ENCODE results near the gene SLC11A1. TPM values are rescaled to one million over a fixed set of nuclear protein-coding genes. Genes with fewer than 3 reads are reported as not detected.

The SLC11A1 gene
- total and polyA plus RNA-seq, 2 donors (not counting 1 experiment from before 2014, with no cell fraction given): 6.5 to 65.3 TPM

DNA sequence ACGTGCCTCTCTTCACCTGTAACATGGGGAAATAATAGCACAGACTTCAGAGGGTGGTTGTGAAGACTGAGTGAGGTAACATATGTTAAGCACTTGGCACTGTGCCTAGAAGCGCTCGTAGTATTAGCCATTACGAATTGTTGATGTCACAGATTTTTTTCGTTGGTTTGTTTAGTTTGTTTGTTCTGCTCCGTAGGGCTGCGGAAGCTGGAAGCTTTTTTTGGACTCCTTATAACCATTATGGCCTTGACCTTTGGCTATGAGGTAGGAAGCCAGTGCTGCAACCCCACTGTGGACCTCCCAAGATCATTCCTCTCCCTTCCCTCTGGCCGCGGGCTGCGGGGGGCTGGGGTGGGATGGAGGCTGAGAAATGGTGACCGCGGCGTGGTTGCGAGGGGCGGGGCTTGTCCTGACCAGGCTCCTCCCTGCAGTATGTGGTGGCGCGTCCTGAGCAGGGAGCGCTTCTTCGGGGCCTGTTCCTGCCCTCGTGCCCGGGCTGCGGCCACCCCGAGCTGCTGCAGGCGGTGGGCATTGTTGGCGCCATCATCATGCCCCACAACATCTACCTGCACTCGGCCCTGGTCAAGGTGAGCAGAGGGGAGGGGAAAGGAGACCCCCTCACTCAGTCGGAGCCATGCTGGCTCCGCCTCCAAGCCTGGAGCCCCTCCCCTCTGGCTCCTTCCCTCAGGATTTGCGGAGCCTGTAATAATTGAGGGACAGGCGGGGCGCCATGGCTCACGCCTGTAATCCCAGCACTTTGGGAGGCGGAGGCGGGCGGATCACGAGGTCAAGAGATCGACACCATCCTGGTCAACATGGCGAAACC lies 5.5 kb downstream of the SLC11A1 start:
- CTCF ChIA-PET: interaction anchor here (0.9 to 1.0 kb wide), 2 partner anchors 9 to 115 kb away, joined by 3 to 4 read pairs; no protein-coding TSS in a partner anchor
- Mint-ChIP-seq H3K27me3 (peaks cover 2% of the 10 kb centered on the region), H3K9me3 (ENCODE audit: insufficient read depth) (no peaks in the 10 kb centered on the region), H3K27ac (no peak overlapping the region), H3K4me1 (peaks cover 10% of the 10 kb centered on the region), H3K4me3 (peak overlapping the region; percentile 76)
- H4K20me1 ChIP-seq (ENCODE audit: control insufficient read depth, insufficient read depth, low read length, poor library complexity, severe bottlenecking): no peaks in the 10 kb centered on the region
- H3K9ac ChIP-seq (ENCODE audit: low read length): peak overlapping the region; percentile 47
- peak overlapping the region; percentile 77 for H2AFZ ChIP-seq (ENCODE audit: insufficient read depth, low read depth, low read length, poor library complexity, severe bottlenecking)
- H3K36me3 ChIP-seq (replicated peaks in 1 of 2; ENCODE audit: control extremely low read depth in 1 of 2, control insufficient read depth in 1 of 2, extremely low read depth in 1 of 2, insufficient read depth in 2 of 2, low read length in 1 of 2): no peaks in the 10 kb centered on the region
- H3K79me2 ChIP-seq (ENCODE audit: control insufficient read depth, insufficient read depth, low read length): no peaks in the 10 kb centered on the region
- peak; percentile 50 for DNase-seq
- ATAC-seq (ENCODE audit: low read depth): peak; percentile 77
- no peak for TF ChIP-seq EZH2 (IDR thresholded peaks at IDR 0.05; ENCODE audit: borderline replicate concordance, insufficient read depth, low read depth, low read length, poor library complexity, severe bottlenecking)
- no peak for TF ChIP-seq CTCF (IDR thresholded peaks at IDR 0.05)
- H3K4me3 ChIP-seq (ENCODE audit: control extremely low read depth in 1 of 5, extremely low read depth in 1 of 5, insufficient read depth in 1 of 5, low read depth in 2 of 5, low read length in 4 of 5): peak overlapping the region in 4 of 5 experiments; percentile 19 to 35 (median 31)
- H3K4me2 ChIP-seq (replicated peaks; ENCODE audit: low read depth, low read length, poor library complexity, severe bottlenecking): peak overlapping the region; percentile 77
- peaks cover 6 to 7% of the 10 kb centered on the region in 2 donors for H3K4me1 ChIP-seq (ENCODE audit: control insufficient read depth in 2 of 2, insufficient read depth in 2 of 2, low read length in 2 of 2)
- no peak overlapping the region for H3K27ac ChIP-seq (ENCODE audit: low read length in 2 of 2)
- POLR2A ChIA-PET: no interaction called here
- peaks cover 0 to 16% (median 0%) of the 10 kb centered on the region in 4 experiments for H3K27me3 ChIP-seq (replicated peaks in 1 of 4; ENCODE audit: control extremely low read depth in 1 of 4, control insufficient read depth in 3 of 4, insufficient read depth in 4 of 4, low read length in 3 of 4)
- H3K9me3 ChIP-seq (ENCODE audit: control extremely low read depth in 1 of 3, control insufficient read depth in 2 of 3, insufficient read depth in 1 of 3, low read length in 2 of 3): peaks cover 0 to 5% (median 0%) of the 10 kb centered on the region in 3 donors
- intact Hi-C loops (cut with micrococcal nuclease): no loop called here
- WGBS (ENCODE audit: insufficient coverage): 21% methylated on average over 18 of the region's 38 CpGs

All from B cell (primary cell).